Mesenchymal stem cell (in vitro differentiated cells and primary cell): ENCODE results near the gene PDPN.
A peak's percentile ranks its signal among the peaks of the same experiment; 100 is the strongest.

Source experiments
- DNase-seq: peaks from one replicate; pipeline ENCODE4 v3.0.0-alpha.2; 2013
- H2AFZ ChIP-seq: one replicate; pipeline ENCODE4 v1.6.1; 2013; ENCODE audit warnings: low read depth, mild to moderate bottlenecking, control low read depth, inconsistent platforms, low read length, moderate library complexity
- H2AK5ac ChIP-seq: 2 replicates; pipeline ENCODE4 v1.6.1; 2013; ENCODE audit warnings: low read length, moderate library complexity, mild to moderate bottlenecking, inconsistent platforms; ENCODE audit not compliant: severe bottlenecking
- H2BK120ac ChIP-seq: one replicate; pipeline ENCODE4 v1.6.1; 2013; ENCODE audit warnings: low read depth, mild to moderate bottlenecking, inconsistent platforms, low read length, moderate library complexity
- H2BK12ac ChIP-seq, 2 experiments: one replicate each; pipeline ENCODE4 v1.6.1; 2013; ENCODE audit warnings: inconsistent platforms in 2 of 2, low read length in 2 of 2, mild to moderate bottlenecking in 2 of 2, moderate library complexity in 2 of 2, control low read depth in 1 of 2
- H2BK15ac ChIP-seq: one replicate; pipeline ENCODE4 v1.6.1; 2013; ENCODE audit warnings: mild to moderate bottlenecking, low read depth, inconsistent platforms; ENCODE audit not compliant: poor library complexity, severe bottlenecking
- H2BK5ac ChIP-seq: 2 replicates; pipeline ENCODE4 v1.6.1; 2013; ENCODE audit warnings: low read depth, mild to moderate bottlenecking, low read length, control low read depth, inconsistent platforms; ENCODE audit not compliant: poor library complexity, severe bottlenecking
- H3K14ac ChIP-seq, 2 experiments: one replicate each; pipeline ENCODE4 v1.6.1; 2013; ENCODE audit warnings: inconsistent platforms in 2 of 2, low read length in 2 of 2, control low read depth in 1 of 2, mild to moderate bottlenecking in 1 of 2, moderate library complexity in 1 of 2
- H3K18ac ChIP-seq, 2 experiments: one replicate each; pipeline ENCODE4 v1.6.1; 2013; ENCODE audit warnings: inconsistent platforms in 2 of 2, low read length in 2 of 2, control low read depth in 1 of 2, low read depth in 1 of 2, mild to moderate bottlenecking in 1 of 2
- H3K23ac ChIP-seq, 2 experiments: one replicate each; pipeline ENCODE4 v1.6.1; 2013; ENCODE audit warnings: inconsistent platforms in 2 of 2, low read length in 2 of 2, mild to moderate bottlenecking in 2 of 2, moderate library complexity in 2 of 2, control low read depth in 1 of 2
- H3K27ac ChIP-seq: 2 replicates; pipeline ENCODE4 v1.5.1; 2013; ENCODE audit warnings: mild to moderate bottlenecking, moderate library complexity, low read length, control low read depth, inconsistent platforms; ENCODE audit not compliant: poor library complexity, severe bottlenecking
- H3K27me3 ChIP-seq, 2 experiments: 2 replicates each; pipeline versions ENCODE4 v1.6.1 to v1.7.0; 2013; ENCODE audit warnings: low read length in 2 of 2, mild to moderate bottlenecking in 2 of 2, moderate library complexity in 2 of 2, control low read depth in 1 of 2, inconsistent platforms in 1 of 2; ENCODE audit not compliant: control insufficient read depth in 1 of 2, insufficient read depth in 1 of 2
- H3K36me3 ChIP-seq, 2 experiments: 2 replicates each; pipeline versions ENCODE4 v1.6.1 to v1.7.0; 2013; ENCODE audit warnings: low read length in 2 of 2, control low read depth in 1 of 2, inconsistent platforms in 1 of 2, low read depth in 1 of 2, mild to moderate bottlenecking in 1 of 2; ENCODE audit not compliant: insufficient read depth in 2 of 2, control insufficient read depth in 1 of 2
- H3K4ac ChIP-seq, 2 experiments: one replicate each; pipeline ENCODE4 v1.6.1; 2013; ENCODE audit warnings: inconsistent platforms in 2 of 2, low read length in 2 of 2, mild to moderate bottlenecking in 2 of 2, moderate library complexity in 2 of 2, control low read depth in 1 of 2, low read depth in 1 of 2
- H3K4me1 ChIP-seq: 2 replicates; pipeline ENCODE4 v1.6.1; 2013; ENCODE audit warnings: low read depth, low read length, control low read depth; ENCODE audit not compliant: control insufficient read depth, insufficient read depth
- H3K4me2 ChIP-seq: 2 replicates; pipeline ENCODE4 v1.6.1; 2013; ENCODE audit warnings: low read length, mild to moderate bottlenecking, inconsistent platforms; ENCODE audit not compliant: poor library complexity, severe bottlenecking
- H3K4me3 ChIP-seq, 2 experiments: 2 replicates each; pipeline versions ENCODE4 v1.5.1 to v1.7.0; 2013; ENCODE audit warnings: low read length in 2 of 2, mild to moderate bottlenecking in 2 of 2, control low read depth in 1 of 2, low read depth in 1 of 2; ENCODE audit not compliant: insufficient read depth in 1 of 2
- H3K79me1 ChIP-seq: replicated peaks from 2 replicates; pipeline ENCODE4 v1.6.1; 2013; ENCODE audit warnings: mild to moderate bottlenecking, control low read depth, low read length, inconsistent platforms; ENCODE audit not compliant: poor library complexity, severe bottlenecking
- H3K9ac ChIP-seq: 2 replicates; pipeline ENCODE4 v1.7.0; 2013; ENCODE audit warnings: mild to moderate bottlenecking, low read length, moderate library complexity
- H3K9me3 ChIP-seq: 2 replicates; pipeline ENCODE4 v1.7.0; 2013; ENCODE audit warnings: mild to moderate bottlenecking, low read length; ENCODE audit not compliant: control insufficient read depth
- H4K8ac ChIP-seq: one replicate; pipeline ENCODE4 v1.6.1; 2013; ENCODE audit warnings: inconsistent platforms, mild to moderate bottlenecking, low read length, moderate library complexity
- H4K91ac ChIP-seq: one replicate; pipeline ENCODE4 v1.6.1; 2013; ENCODE audit warnings: mild to moderate bottlenecking, low read length, inconsistent platforms
- WGBS: methylation state at CpG from one replicate; pipeline ENCODE4 v1.1.7; 2013; ENCODE audit warnings: mixed read lengths; 5-methylcytosine and 5-hydroxymethylcytosine counted together

The PDPN gene

GRCh38 chr1:13570924-13571323 lies 12.7 kb upstream of the PDPN start:
- no peaks in the 10 kb centered on the region for H3K4me1 ChIP-seq
- H3K27ac ChIP-seq: no peak overlapping the region
- H2AK5ac ChIP-seq: no peak overlapping the region
- H2BK5ac ChIP-seq: no peak overlapping the region
- 66% methylated on average over 5 of the region's 5 CpGs for WGBS
- no peak overlapping the region for H3K4me3 ChIP-seq
- H3K4me2 ChIP-seq: no peak overlapping the region
- H3K4ac ChIP-seq: no peak overlapping the region
- no peak overlapping the region for H3K9ac ChIP-seq
- DNase-seq: no peak
- H3K79me1 ChIP-seq: no peaks in the 10 kb centered on the region
- no peak overlapping the region for H3K23ac ChIP-seq
- peaks cover 0 to 18% of the 10 kb centered on the region in 2 experiments for H3K27me3 ChIP-seq
- no peak overlapping the region for H2BK15ac ChIP-seq
- no peak overlapping the region for H3K14ac ChIP-seq
- H3K36me3 ChIP-seq: no peaks in the 10 kb centered on the region
- H2BK120ac ChIP-seq: no peak overlapping the region
- H3K18ac ChIP-seq: no peak overlapping the region
- H4K91ac ChIP-seq: no peak overlapping the region
- H2AFZ ChIP-seq: no peak overlapping the region
- no peak overlapping the region for H4K8ac ChIP-seq
- no peak overlapping the region for H2BK12ac ChIP-seq
- no peaks in the 10 kb centered on the region for H3K9me3 ChIP-seq

GRCh38 chr1:13573586-13573985 lies 10.0 kb upstream of the PDPN start:
- Histone ChIP-seq H3K27ac (no peak overlapping the region), H3K36me3 (no peaks in the 10 kb centered on the region), H3K9ac (no peak overlapping the region), H2BK5ac (no peak overlapping the region), H2BK120ac (no peak overlapping the region), H3K9me3 (no peaks in the 10 kb centered on the region), H3K14ac (no peak overlapping the region), H2AFZ (no peak overlapping the region), H3K27me3 (peaks cover 0 to 40% of the 10 kb centered on the region in 2 experiments), H3K4me1 (no peaks in the 10 kb centered on the region), H3K4ac (no peak overlapping the region), H4K8ac (no peak overlapping the region), H3K4me2 (no peak overlapping the region), H3K79me1 (no peaks in the 10 kb centered on the region), H3K23ac (no peak overlapping the region), H2BK15ac (no peak overlapping the region), H3K4me3 (no peak overlapping the region), H2BK12ac (no peak overlapping the region), H4K91ac (no peak overlapping the region), H2AK5ac (no peak overlapping the region), H3K18ac (no peak overlapping the region)
- 80% methylated on average over 3 of the region's 4 CpGs for WGBS
- no peak for DNase-seq

- no peaks in the 10 kb centered on the region for H3K9me3 ChIP-seq
- no peak overlapping the region for H4K8ac ChIP-seq
- no peaks in the 10 kb centered on the region for H3K4me1 ChIP-seq
- no peak overlapping the region for H3K9ac ChIP-seq
- no peaks in the 10 kb centered on the region for H3K36me3 ChIP-seq
- peaks cover under 1 to 53% of the 10 kb centered on the region in 2 experiments for H3K27me3 ChIP-seq
- no peak overlapping the region for H2BK12ac ChIP-seq
- H4K91ac ChIP-seq: no peak overlapping the region
- no peak overlapping the region for H3K14ac ChIP-seq
- no peak overlapping the region for H3K4me2 ChIP-seq
- DNase-seq: no peak
- no peak overlapping the region for H2BK5ac ChIP-seq
- H3K27ac ChIP-seq: no peak overlapping the region
- peak overlapping the region in 1 of 2 experiments; percentile 30 for H3K4me3 ChIP-seq
- H3K23ac ChIP-seq: no peak overlapping the region
- H2AK5ac ChIP-seq: no peak overlapping the region
- H3K4ac ChIP-seq: no peak overlapping the region
- H2BK15ac ChIP-seq: no peak overlapping the region
- no peak overlapping the region for H2AFZ ChIP-seq
- H3K79me1 ChIP-seq: no peaks in the 10 kb centered on the region
- H3K18ac ChIP-seq: no peak overlapping the region
- H2BK120ac ChIP-seq: no peak overlapping the region
- WGBS: 85% methylated on average over 11 of the region's 11 CpGs
Measured at GRCh38 chr1:13576926-13577325, 6.7 kb upstream of the PDPN start.

GRCh38 chr1:13577846-13578245 lies 5.8 kb upstream of the PDPN start:
- WGBS: 76% methylated on average over 8 of the region's 8 CpGs
- no peaks in the 10 kb centered on the region for H3K79me1 ChIP-seq
- no peak overlapping the region for H3K4ac ChIP-seq
- H2BK5ac ChIP-seq: no peak overlapping the region
- no peak overlapping the region for H2AK5ac ChIP-seq
- H3K23ac ChIP-seq: no peak overlapping the region
- no peak overlapping the region for H2BK120ac ChIP-seq
- H3K9ac ChIP-seq: no peak overlapping the region
- H3K36me3 ChIP-seq: no peaks in the 10 kb centered on the region
- H3K27me3 ChIP-seq: peaks cover 10 to 58% of the 10 kb centered on the region in 2 experiments
- no peaks in the 10 kb centered on the region for H3K9me3 ChIP-seq
- H2BK15ac ChIP-seq: no peak overlapping the region
- H4K8ac ChIP-seq: no peak overlapping the region
- DNase-seq: no peak
- no peak overlapping the region for H3K4me3 ChIP-seq
- no peak overlapping the region for H4K91ac ChIP-seq
- no peak overlapping the region for H3K18ac ChIP-seq
- H2AFZ ChIP-seq: no peak overlapping the region
- H3K4me2 ChIP-seq: no peak overlapping the region
- no peak overlapping the region for H3K27ac ChIP-seq
- H2BK12ac ChIP-seq: no peak overlapping the region
- no peaks in the 10 kb centered on the region for H3K4me1 ChIP-seq
- no peak overlapping the region for H3K14ac ChIP-seq
